ENCODE measurements around the gene RAB35. TPM values are rescaled to one million over a fixed set of nuclear protein-coding genes. Genes with fewer than 3 reads are reported as not detected.
A peak's percentile ranks its signal among the peaks of the same experiment; 100 is the strongest.

RAB35 gene
- total RNA-seq, 1 donor from 2014 or later = 86.5 TPM

GRCh38 chr12:120126635-120127005, 10.1 kb upstream of the RAB35 start:
- intact Hi-C loops (cut with micrococcal nuclease) = no loop called here
- Mint-ChIP-seq H3K4me1 (ENCODE audit: low read depth) (peaks cover 27% of the 10 kb centered on the region), H3K27me3 (ENCODE audit: low read depth) (no peaks in the 10 kb centered on the region), H3K4me3 (ENCODE audit: low read depth) (no peak overlapping the region), H3K9me3 (no peaks in the 10 kb centered on the region), H3K36me3 (ENCODE audit: low read depth) (peaks cover 53% of the 10 kb centered on the region), H3K27ac (peak overlapping the region; percentile 87)
- DNase-seq (ENCODE audit: low spot score) = no peak

GRCh38 chr12:120125792-120126634, 9.5 kb upstream of the RAB35 start:
- H3K4me3 Mint-ChIP-seq (ENCODE audit: low read depth) = no peak overlapping the region
- intact Hi-C loops (cut with micrococcal nuclease) = no loop called here
- H3K9me3 Mint-ChIP-seq = no peaks in the 10 kb centered on the region
- H3K4me1 Mint-ChIP-seq (ENCODE audit: low read depth) = peaks cover 33% of the 10 kb centered on the region
- no peak for DNase-seq (ENCODE audit: low spot score)
- H3K27me3 Mint-ChIP-seq (ENCODE audit: low read depth) = no peaks in the 10 kb centered on the region
- peak overlapping the region; percentile 87 for H3K27ac Mint-ChIP-seq
- H3K36me3 Mint-ChIP-seq (ENCODE audit: low read depth) = peaks cover 47% of the 10 kb centered on the region

GRCh38 chr12:120125029-120125428, 8.5 kb upstream of the RAB35 start:
- no peak for DNase-seq (ENCODE audit: low spot score)
- H3K27me3 Mint-ChIP-seq (ENCODE audit: low read depth) = no peaks in the 10 kb centered on the region
- H3K9me3 Mint-ChIP-seq = no peaks in the 10 kb centered on the region
- no peak overlapping the region for H3K27ac Mint-ChIP-seq
- peaks cover 41% of the 10 kb centered on the region for H3K4me1 Mint-ChIP-seq (ENCODE audit: low read depth)
- H3K4me3 Mint-ChIP-seq (ENCODE audit: low read depth) = no peak overlapping the region
- peaks cover 41% of the 10 kb centered on the region for H3K36me3 Mint-ChIP-seq (ENCODE audit: low read depth)
- intact Hi-C loops (cut with micrococcal nuclease) = no loop called here

- Mint-ChIP-seq H3K27ac (peak overlapping the region; percentile 64), H3K4me1 (ENCODE audit: low read depth) (peaks cover 62% of the 10 kb centered on the region), H3K4me3 (ENCODE audit: low read depth) (no peak overlapping the region), H3K27me3 (ENCODE audit: low read depth) (no peaks in the 10 kb centered on the region), H3K36me3 (ENCODE audit: low read depth) (peaks cover 30% of the 10 kb centered on the region), H3K9me3 (no peaks in the 10 kb centered on the region)
- intact Hi-C loops (cut with micrococcal nuclease) = no loop called here
- no peak for DNase-seq (ENCODE audit: low spot score)
These were observed 5.3 kb upstream of the RAB35 start for GRCh38 chr12:120121766-120122293.

- no peaks in the 10 kb centered on the region for H3K9me3 Mint-ChIP-seq
- peaks cover 25% of the 10 kb centered on the region for H3K36me3 Mint-ChIP-seq (ENCODE audit: low read depth)
- H3K4me3 Mint-ChIP-seq (ENCODE audit: low read depth) = peak overlapping the region; percentile 18
- no peaks in the 10 kb centered on the region for H3K27me3 Mint-ChIP-seq (ENCODE audit: low read depth)
- no peak for DNase-seq (ENCODE audit: low spot score)
- peak overlapping the region; percentile 64 for H3K27ac Mint-ChIP-seq
- peaks cover 58% of the 10 kb centered on the region for H3K4me1 Mint-ChIP-seq (ENCODE audit: low read depth)
- intact Hi-C loops (cut with micrococcal nuclease) = no loop called here
These were observed 4.8 kb upstream of the RAB35 start for GRCh38 chr12:120121343-120121742.

GRCh38 chr12:120119271-120119973, 2.9 kb upstream of the RAB35 start:
- peak overlapping the region; percentile 69 for H3K4me3 Mint-ChIP-seq (ENCODE audit: low read depth)
- peaks cover 69% of the 10 kb centered on the region for H3K4me1 Mint-ChIP-seq (ENCODE audit: low read depth)
- intact Hi-C loops (cut with micrococcal nuclease) = loop anchor here (1.0 to 5.0 kb wide), 6 partner anchors 8 to 173 kb away; partner anchors contain the start of gene RNU4-1
- no peaks in the 10 kb centered on the region for H3K9me3 Mint-ChIP-seq
- no peaks in the 10 kb centered on the region for H3K27me3 Mint-ChIP-seq (ENCODE audit: low read depth)
- no peak for DNase-seq (ENCODE audit: low spot score)
- peaks cover 36% of the 10 kb centered on the region for H3K36me3 Mint-ChIP-seq (ENCODE audit: low read depth)
- H3K27ac Mint-ChIP-seq = peak overlapping the region; percentile 91

- Mint-ChIP-seq H3K27ac (peak overlapping the region; percentile 83), H3K4me3 (ENCODE audit: low read depth) (peak overlapping the region; percentile 86), H3K27me3 (ENCODE audit: low read depth) (no peaks in the 10 kb centered on the region), H3K36me3 (ENCODE audit: low read depth) (peaks cover 41% of the 10 kb centered on the region), H3K4me1 (ENCODE audit: low read depth) (peaks cover 67% of the 10 kb centered on the region), H3K9me3 (no peaks in the 10 kb centered on the region)
- no peak for DNase-seq (ENCODE audit: low spot score)
- intact Hi-C loops (cut with micrococcal nuclease) = loop anchor here (1.0 to 5.0 kb wide), 6 partner anchors 7 to 174 kb away; partner anchors contain the start of gene RNU4-1
These were observed 1.9 kb upstream of the RAB35 start for GRCh38 chr12:120118321-120119061.

GRCh38 chr12:120117961-120118320, 1.4 kb upstream of the RAB35 start:
- Mint-ChIP-seq H3K36me3 (ENCODE audit: low read depth) (peaks cover 46% of the 10 kb centered on the region), H3K4me3 (ENCODE audit: low read depth) (peak overlapping the region; percentile 86), H3K27ac (peak overlapping the region; percentile 83), H3K9me3 (no peaks in the 10 kb centered on the region), H3K27me3 (ENCODE audit: low read depth) (no peaks in the 10 kb centered on the region), H3K4me1 (ENCODE audit: low read depth) (peaks cover 64% of the 10 kb centered on the region)
- DNase-seq (ENCODE audit: low spot score) = no peak
- intact Hi-C loops (cut with micrococcal nuclease) = loop anchor here (2.0 to 5.0 kb wide), 5 partner anchors 77 to 175 kb away; partner anchors contain the start of genes BICDL1, GCN1 and RNU4-1

GRCh38 chr12:120116792-120117651, 469 bp upstream of the RAB35 start:
- DNase-seq (ENCODE audit: low spot score) = peak; percentile 97
- intact Hi-C loops (cut with micrococcal nuclease) = loop anchor here (2.0 to 5.0 kb wide), 3 partner anchors 78 to 135 kb away; partner anchors contain the start of genes BICDL1 and GCN1
- Mint-ChIP-seq H3K27ac (peak overlapping the region; percentile 83), H3K4me1 (ENCODE audit: low read depth) (peaks cover 67% of the 10 kb centered on the region), H3K27me3 (ENCODE audit: low read depth) (no peaks in the 10 kb centered on the region), H3K4me3 (ENCODE audit: low read depth) (peak overlapping the region; percentile 86), H3K9me3 (no peaks in the 10 kb centered on the region), H3K36me3 (ENCODE audit: low read depth) (peaks cover 54% of the 10 kb centered on the region)

GRCh38 chr12:120115692-120116440, 687 bp downstream of the RAB35 start:
- Mint-ChIP-seq H3K4me1 (ENCODE audit: low read depth) (peaks cover 63% of the 10 kb centered on the region), H3K36me3 (ENCODE audit: low read depth) (peaks cover 59% of the 10 kb centered on the region), H3K4me3 (ENCODE audit: low read depth) (peak overlapping the region; percentile 99), H3K9me3 (no peaks in the 10 kb centered on the region), H3K27me3 (ENCODE audit: low read depth) (no peaks in the 10 kb centered on the region), H3K27ac (peak overlapping the region; percentile 96)
- peak; percentile 29 for DNase-seq (ENCODE audit: low spot score)
- intact Hi-C loops (cut with micrococcal nuclease) = loop anchor here (2.0 to 5.0 kb wide), 3 partner anchors 79 to 136 kb away; partner anchors contain the start of genes BICDL1 and GCN1

GRCh38 chr12:120115066-120115465, 1.5 kb downstream of the RAB35 start:
- Mint-ChIP-seq H3K4me1 (ENCODE audit: low read depth) (peaks cover 65% of the 10 kb centered on the region), H3K9me3 (no peaks in the 10 kb centered on the region), H3K36me3 (ENCODE audit: low read depth) (peaks cover 65% of the 10 kb centered on the region), H3K27me3 (ENCODE audit: low read depth) (no peaks in the 10 kb centered on the region), H3K4me3 (ENCODE audit: low read depth) (peak overlapping the region; percentile 99), H3K27ac (peak overlapping the region; percentile 96)
- no peak for DNase-seq (ENCODE audit: low spot score)
- intact Hi-C loops (cut with micrococcal nuclease) = loop anchor here (5.0 kb wide), 1 partner anchor 137 kb away; no protein-coding TSS in a partner anchor

Measured in activated T-helper 2 cell treated with anti-CD3 and anti-CD28 coated beads, Interferon-gamma antibody, Interleukin-2, Interleukin-4, amounts not matched to agents 10 μg/mL and 5 μg/mL and 100 μg/mL, durations not matched to agents 14 hours and 24 hours and 36 hours (primary cell).